HG03460 (cell line): ENCODE results near the gene TEDC1.
"Not testable (repeated sequence)": the region's sequence is repeated elsewhere in the genome, so short reads cannot be mapped to it uniquely, and the experiment has no call there.

Experiments used
- ATAC-seq: cut with Tn5 transposase; IDR thresholded peaks from one replicate; pipeline ENCODE4 v1.9.1; 2021; ENCODE audit not compliant: unreplicated experiment

TEDC1 gene

GRCh38 chr14:105536691-105537579, 45.9 kb downstream of the TEDC1 start:
- no peak for ATAC-seq

GRCh38 chr14:105537580-105538474, 46.8 kb downstream of the TEDC1 start:
- no peak for ATAC-seq

DNA sequence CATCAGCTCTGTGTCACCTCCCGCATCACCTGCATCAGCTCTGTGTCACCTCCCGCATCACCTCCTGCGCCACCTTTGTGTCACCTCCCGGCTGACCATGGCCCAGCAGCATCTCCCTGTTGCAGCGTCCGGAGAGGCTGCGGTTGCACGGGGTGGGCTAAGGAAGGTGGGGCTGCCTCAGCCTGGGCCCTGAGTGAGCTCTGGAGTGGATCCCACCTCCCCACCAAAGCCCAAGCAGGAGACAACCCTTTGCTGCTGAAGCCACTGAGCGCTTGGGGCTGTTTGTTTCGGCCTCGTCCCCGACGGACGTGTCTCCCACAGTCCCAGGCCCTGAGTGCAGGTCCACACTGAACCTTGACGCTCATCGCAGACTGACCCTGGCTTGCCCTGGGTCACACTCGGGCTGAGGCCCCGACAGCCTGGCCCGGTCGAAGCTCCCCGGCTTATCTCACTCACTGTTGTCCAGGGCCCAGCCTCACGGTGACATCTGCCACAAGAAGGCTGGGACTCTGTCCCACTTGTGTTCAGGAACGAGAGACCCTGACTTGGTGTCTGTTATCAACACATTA, 47.5 kb downstream of the TEDC1 start:
- no peak for ATAC-seq

DNA sequence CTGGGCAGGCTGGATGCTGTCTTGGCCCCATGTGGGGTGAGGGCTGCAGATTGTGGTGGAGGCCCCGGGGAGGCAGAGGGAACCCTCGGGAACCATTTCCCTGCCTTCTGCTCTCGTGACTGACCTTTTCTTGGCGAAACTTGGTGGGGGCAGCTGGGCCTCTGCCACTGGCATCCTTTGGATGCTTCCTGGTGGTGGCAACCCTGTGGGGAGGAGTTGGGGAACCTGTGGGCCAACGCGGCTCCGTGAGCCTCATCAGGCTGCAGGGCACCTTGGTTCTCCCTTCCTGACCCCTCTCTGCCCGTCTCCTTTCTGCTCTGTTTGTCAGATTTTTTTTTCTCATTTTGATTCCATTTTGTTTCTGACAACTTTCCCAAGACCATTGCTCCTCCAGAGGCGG, 49.8 kb downstream of the TEDC1 start:
- ATAC-seq: no peak

- no peak for ATAC-seq
Observed at GRCh38 chr14:105541218-105541875, 50.3 kb downstream of the TEDC1 start.

DNA sequence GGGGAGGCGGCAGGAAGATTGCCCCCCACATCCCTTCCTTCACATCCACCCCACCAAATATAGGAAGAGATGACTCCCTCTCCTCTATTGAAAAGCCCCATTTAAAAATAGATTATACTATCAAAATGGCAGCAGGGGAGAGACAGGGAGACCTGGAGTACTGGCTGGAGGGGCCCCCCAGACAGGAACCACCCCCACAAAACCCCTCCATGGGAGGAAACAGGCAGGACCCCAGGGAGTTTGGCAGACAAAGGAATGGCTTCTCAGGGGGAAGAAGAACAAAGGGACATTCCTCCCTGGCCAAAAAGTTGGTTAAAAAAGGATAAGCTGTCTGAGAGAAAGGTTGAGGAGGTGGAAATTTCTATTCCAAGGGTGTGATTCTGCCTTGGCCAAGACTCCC, 54.6 kb downstream of the TEDC1 start:
- ATAC-seq: not testable (repeated sequence)

DNA sequence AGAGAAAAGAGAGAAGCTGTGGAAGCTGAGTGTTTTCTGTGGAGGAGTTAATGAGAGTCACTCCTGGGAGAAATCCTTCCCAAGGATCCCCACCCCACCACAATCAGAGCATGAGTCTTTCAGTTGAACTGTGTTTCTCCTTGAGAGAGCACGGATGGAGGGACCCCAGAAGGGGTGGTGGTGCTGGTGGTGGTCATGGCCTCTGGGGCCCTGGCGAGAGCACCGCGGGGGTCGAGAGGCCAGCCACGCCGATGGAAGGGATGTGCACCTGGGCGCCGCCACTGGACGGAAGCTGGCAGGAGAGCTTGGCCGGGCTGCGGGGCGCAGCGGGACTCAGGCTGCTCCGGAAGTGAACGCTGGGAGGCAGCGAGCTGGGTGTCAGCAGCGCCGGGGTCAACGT, 55.4 kb downstream of the TEDC1 start:
- ATAC-seq: not testable (repeated sequence)

DNA sequence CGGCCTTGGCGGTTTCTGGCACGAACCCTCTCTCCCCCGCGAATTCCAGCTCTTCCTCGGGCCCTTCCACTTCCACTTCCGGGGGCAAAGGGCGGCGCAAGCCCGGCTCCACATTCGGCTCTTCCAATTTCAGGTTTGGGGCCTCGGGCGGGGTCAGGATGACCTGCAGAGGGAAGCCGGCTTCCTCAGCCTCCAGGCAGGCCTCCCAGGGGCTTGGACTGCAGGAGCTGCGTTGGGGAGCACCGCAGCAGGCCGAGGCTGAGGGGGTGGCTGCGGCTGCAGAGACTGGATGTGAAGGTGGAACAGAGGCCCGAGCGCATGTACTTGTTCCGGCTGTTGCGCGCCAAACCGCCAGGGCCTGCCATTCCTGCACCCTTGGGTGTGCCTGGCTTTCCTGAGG, 56.0 kb downstream of the TEDC1 start:
- ATAC-seq: not testable (repeated sequence)

GRCh38 chr14:105547741-105548169, 56.7 kb downstream of the TEDC1 start:
- no peak for ATAC-seq
